KMS-11 (cell line): ENCODE data around the gene CWC22.

Source experiments
- H2AFZ ChIP-seq: fragments of 200-600 bp; sonication (generic); 2 replicates; pipeline ENCODE4 v1.6.1; 2016; ENCODE audit warnings: antibody characterized with exemption, mixed run types, low read depth
- H3K27ac ChIP-seq: fragments of 200-600 bp; sonication (generic); 2 replicates; pipeline ENCODE4 v1.6.1; 2016; ENCODE audit warnings: mild to moderate bottlenecking, mixed run types
- H3K27me3 ChIP-seq: fragments of 200-600 bp; sonication (generic); 2 replicates; pipeline ENCODE4 v1.6.1; 2017; ENCODE audit warnings: mild to moderate bottlenecking, low read depth, mixed run types, moderate library complexity; ENCODE audit not compliant: insufficient read depth
- H3K36me3 ChIP-seq: fragments of 200-600 bp; sonication (generic); 2 replicates; pipeline ENCODE4 v1.6.1; 2017; ENCODE audit warnings: mild to moderate bottlenecking, mixed run types; ENCODE audit not compliant: insufficient read depth
- H3K4me1 ChIP-seq: fragments of 200-600 bp; sonication (generic); 2 replicates; pipeline ENCODE4 v1.6.1; 2016; ENCODE audit warnings: mild to moderate bottlenecking, low read depth, mixed run types; ENCODE audit not compliant: poor library complexity, severe bottlenecking
- H3K4me2 ChIP-seq: fragments of 200-600 bp; sonication (generic); 2 replicates; pipeline ENCODE4 v1.7.0; 2016; ENCODE audit warnings: mild to moderate bottlenecking, mixed run types
- H3K4me3 ChIP-seq: fragments of 200-600 bp; sonication (generic); IDR thresholded peaks from 2 replicates; pipeline ENCODE4 v1.6.1; 2017; ENCODE audit warnings: low read depth, low read length, mixed read lengths; ENCODE audit not compliant: insufficient read depth
- H3K79me2 ChIP-seq: fragments of 200-600 bp; sonication (generic); 2 replicates; pipeline ENCODE4 v1.6.1; 2016; ENCODE audit warnings: low read depth, mixed run types; ENCODE audit not compliant: insufficient read depth
- H3K9ac ChIP-seq: fragments of 200-600 bp; sonication (generic); 2 replicates; pipeline ENCODE4 v1.6.1; 2016; ENCODE audit warnings: mild to moderate bottlenecking, mixed run types
- H4K20me1 ChIP-seq: fragments of 200-600 bp; sonication (generic); 2 replicates; pipeline ENCODE4 v1.6.1; 2016; ENCODE audit warnings: mild to moderate bottlenecking, mixed run types; ENCODE audit not compliant: insufficient read depth
- TF ChIP-seq, protein P1 (sequence below): fragments of 200-600 bp; sonication (generic); conservative IDR thresholded peaks from 2 replicates; pipeline ENCODE4 v1.6.1; 2017; ENCODE audit warnings: low read depth, mild to moderate bottlenecking, antibody characterized with exemption, low read length, moderate library complexity, mixed read lengths

CWC22 gene

DNA sequence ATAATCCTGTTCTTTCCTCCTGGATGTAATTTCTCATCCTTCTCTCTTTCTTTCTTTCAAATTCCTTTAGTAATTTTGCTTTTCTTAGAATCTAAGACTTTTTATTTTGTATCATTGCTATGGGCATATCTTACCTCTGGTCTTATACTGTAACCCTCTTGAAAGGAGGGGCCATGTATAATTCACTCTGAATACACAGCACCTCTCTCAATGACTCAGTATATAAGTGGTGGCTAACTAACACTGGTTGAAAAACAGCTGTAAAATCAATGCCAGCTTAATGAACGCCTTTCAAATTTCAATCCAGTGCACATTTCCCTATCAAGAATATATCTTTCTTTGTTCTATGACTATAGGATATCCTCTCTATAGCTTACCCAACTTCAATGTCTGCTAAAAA is 53.7 kb downstream of the CWC22 start:
- TF ChIP-seq, protein P1, sequence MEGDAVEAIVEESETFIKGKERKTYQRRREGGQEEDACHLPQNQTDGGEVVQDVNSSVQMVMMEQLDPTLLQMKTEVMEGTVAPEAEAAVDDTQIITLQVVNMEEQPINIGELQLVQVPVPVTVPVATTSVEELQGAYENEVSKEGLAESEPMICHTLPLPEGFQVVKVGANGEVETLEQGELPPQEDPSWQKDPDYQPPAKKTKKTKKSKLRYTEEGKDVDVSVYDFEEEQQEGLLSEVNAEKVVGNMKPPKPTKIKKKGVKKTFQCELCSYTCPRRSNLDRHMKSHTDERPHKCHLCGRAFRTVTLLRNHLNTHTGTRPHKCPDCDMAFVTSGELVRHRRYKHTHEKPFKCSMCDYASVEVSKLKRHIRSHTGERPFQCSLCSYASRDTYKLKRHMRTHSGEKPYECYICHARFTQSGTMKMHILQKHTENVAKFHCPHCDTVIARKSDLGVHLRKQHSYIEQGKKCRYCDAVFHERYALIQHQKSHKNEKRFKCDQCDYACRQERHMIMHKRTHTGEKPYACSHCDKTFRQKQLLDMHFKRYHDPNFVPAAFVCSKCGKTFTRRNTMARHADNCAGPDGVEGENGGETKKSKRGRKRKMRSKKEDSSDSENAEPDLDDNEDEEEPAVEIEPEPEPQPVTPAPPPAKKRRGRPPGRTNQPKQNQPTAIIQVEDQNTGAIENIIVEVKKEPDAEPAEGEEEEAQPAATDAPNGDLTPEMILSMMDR = no peak
- no peak overlapping the region for H2AFZ ChIP-seq
- H3K4me3 ChIP-seq = no peak overlapping the region
- H3K79me2 ChIP-seq = no peaks in the 10 kb centered on the region
- no peaks in the 10 kb centered on the region for H3K27me3 ChIP-seq
- 0 out of 2 replicates have a peak, but pooled peaks cover 4% of the 10 kb centered on the region for H3K36me3 ChIP-seq
- H3K4me2 ChIP-seq = no peak overlapping the region
- H3K4me1 ChIP-seq = no peaks in the 10 kb centered on the region
- H3K9ac ChIP-seq = no peak overlapping the region
- H3K27ac ChIP-seq = no peak overlapping the region
- no peaks in the 10 kb centered on the region for H4K20me1 ChIP-seq

DNA sequence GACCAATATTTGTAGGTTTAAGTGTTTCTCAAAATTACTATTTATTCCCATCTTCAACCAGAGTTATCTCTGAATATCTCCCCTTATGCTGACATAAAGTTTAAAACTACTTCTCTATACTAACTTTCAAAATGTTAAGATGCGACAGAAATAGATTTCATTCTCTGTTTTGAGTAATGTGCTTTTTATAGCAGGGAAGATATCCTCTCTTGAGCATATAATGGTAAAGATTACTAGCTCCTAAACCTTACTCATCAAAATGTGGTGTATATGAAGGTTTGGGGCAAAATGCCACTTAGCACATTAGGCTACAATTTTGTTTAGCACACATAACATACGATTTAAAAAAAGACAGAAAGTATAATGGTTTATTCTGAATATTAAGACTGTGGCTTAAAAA is 54.4 kb downstream of the CWC22 start:
- H3K4me3 ChIP-seq = no peak overlapping the region
- no peak overlapping the region for H3K27ac ChIP-seq
- TF ChIP-seq, protein P1 = no peak
- no peaks in the 10 kb centered on the region for H3K27me3 ChIP-seq
- no peak overlapping the region for H3K9ac ChIP-seq
- 0 out of 2 replicates have a peak, but pooled peaks cover 4% of the 10 kb centered on the region for H3K36me3 ChIP-seq
- H3K4me2 ChIP-seq = no peak overlapping the region
- peaks cover under 1% of the 10 kb centered on the region for H3K4me1 ChIP-seq
- no peak overlapping the region for H2AFZ ChIP-seq
- no peaks in the 10 kb centered on the region for H4K20me1 ChIP-seq
- no peaks in the 10 kb centered on the region for H3K79me2 ChIP-seq

DNA sequence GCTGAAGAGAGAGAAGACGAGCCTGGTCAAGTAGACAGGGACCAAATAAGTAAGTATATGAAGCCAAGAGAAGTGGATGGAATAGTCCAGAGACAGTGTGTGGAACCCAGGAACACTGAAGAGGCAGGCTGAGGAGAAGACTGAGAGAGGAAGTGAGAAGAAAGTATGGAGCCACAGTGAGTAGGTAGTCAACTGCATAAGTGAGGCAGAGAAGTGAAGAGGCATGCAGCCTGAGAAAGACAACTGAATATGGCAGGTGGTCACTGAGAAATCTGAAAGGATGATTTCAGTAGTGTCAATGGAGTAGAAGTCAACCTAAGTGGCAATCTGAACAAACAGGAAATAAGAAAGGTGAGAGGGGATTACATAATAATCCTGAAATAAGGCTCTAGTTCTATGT is 55.4 kb downstream of the CWC22 start:
- Histone ChIP-seq H3K27ac (no peak overlapping the region), H3K27me3 (no peaks in the 10 kb centered on the region), H3K9ac (no peak overlapping the region), H2AFZ (no peak overlapping the region), H3K36me3 (0 out of 2 replicates have a peak, but pooled peaks cover 4% of the 10 kb centered on the region), H3K4me3 (no peak overlapping the region), H3K4me2 (no peak overlapping the region), H4K20me1 (no peaks in the 10 kb centered on the region), H3K79me2 (no peaks in the 10 kb centered on the region), H3K4me1 (peaks cover 10% of the 10 kb centered on the region)
- TF ChIP-seq, protein P1 = no peak

DNA sequence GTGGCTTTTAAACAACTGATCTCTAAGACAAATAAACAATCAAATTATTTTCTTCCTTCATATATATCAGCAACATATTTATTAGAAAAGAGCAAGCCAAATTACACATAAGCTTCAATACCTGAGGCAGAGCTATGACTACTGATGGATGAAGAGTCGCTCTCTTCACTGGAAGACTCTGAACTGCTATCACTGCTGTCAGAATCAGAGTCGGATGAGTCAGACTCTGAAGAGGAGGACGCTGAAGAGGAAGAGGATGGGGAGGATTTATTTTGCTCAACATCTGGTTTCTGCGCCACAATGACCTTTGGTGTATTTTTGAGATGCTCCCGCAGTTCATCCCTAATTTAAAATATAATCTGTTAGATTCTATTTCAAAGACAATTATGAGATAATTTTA is 56.7 kb downstream of the CWC22 start:
- no peaks in the 10 kb centered on the region for H3K79me2 ChIP-seq
- H2AFZ ChIP-seq = no peak overlapping the region
- no peak overlapping the region for H3K4me3 ChIP-seq
- H3K27me3 ChIP-seq = no peaks in the 10 kb centered on the region
- 0 out of 2 replicates have a peak, but pooled peaks cover 4% of the 10 kb centered on the region for H3K36me3 ChIP-seq
- H3K27ac ChIP-seq = no peak overlapping the region
- peaks cover 11% of the 10 kb centered on the region for H3K4me1 ChIP-seq
- no peaks in the 10 kb centered on the region for H4K20me1 ChIP-seq
- H3K9ac ChIP-seq = no peak overlapping the region
- TF ChIP-seq, protein P1 = no peak
- H3K4me2 ChIP-seq = no peak overlapping the region

DNA sequence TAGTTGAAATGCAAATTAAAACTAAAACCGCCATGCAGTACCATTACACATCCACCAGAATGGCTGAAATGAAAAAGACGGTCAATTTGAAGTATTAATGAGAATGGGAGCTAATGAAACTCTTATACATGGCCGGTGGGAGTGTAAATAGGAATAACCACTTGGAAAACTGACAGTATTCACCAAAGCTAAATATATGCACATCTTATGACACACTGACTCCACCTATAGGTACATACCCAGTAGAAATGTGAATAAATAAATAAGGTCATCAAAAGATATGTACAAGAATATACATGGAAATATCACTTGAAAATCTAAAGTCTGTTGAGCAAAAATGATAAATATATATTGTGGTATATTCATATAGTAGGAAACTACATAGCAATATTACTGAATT is 57.7 kb downstream of the CWC22 start:
- Histone ChIP-seq H3K36me3 (0 out of 2 replicates have a peak, but pooled peaks cover 4% of the 10 kb centered on the region), H3K4me1 (peaks cover 11% of the 10 kb centered on the region), H3K4me2 (no peak overlapping the region), H3K9ac (no peak overlapping the region), H3K27ac (no peak overlapping the region), H3K4me3 (no peak overlapping the region), H2AFZ (no peak overlapping the region), H4K20me1 (no peaks in the 10 kb centered on the region), H3K27me3 (no peaks in the 10 kb centered on the region), H3K79me2 (no peaks in the 10 kb centered on the region)
- TF ChIP-seq, protein P1 = no peak
